ENCODE results near the gene IKZF3.
"Not testable (repeated sequence)": the region's sequence is repeated elsewhere in the genome, so short reads cannot be mapped to it uniquely, and the experiment has no call there.

IKZF3 gene

DNA sequence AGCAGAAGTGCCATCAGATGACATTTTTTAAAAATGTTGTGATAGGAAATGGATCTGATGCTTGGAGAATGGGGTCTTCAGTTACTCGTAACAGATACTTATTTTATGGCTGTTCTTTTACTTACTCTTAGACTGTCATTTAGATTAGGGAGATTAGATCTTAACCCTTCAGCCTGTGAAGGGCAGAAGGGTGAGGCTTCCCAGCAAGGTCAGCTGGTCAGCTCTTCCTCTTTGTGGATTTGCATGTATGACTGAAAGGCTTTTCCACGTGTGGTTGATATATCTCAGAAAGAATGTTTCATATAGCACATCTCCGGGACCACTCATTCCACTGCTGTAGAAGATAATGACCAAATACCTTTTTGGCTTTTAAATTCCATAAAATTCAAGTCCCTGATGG is 98.9 kb downstream of the IKZF3 start:
- TF ChIP-seq, protein P1, sequence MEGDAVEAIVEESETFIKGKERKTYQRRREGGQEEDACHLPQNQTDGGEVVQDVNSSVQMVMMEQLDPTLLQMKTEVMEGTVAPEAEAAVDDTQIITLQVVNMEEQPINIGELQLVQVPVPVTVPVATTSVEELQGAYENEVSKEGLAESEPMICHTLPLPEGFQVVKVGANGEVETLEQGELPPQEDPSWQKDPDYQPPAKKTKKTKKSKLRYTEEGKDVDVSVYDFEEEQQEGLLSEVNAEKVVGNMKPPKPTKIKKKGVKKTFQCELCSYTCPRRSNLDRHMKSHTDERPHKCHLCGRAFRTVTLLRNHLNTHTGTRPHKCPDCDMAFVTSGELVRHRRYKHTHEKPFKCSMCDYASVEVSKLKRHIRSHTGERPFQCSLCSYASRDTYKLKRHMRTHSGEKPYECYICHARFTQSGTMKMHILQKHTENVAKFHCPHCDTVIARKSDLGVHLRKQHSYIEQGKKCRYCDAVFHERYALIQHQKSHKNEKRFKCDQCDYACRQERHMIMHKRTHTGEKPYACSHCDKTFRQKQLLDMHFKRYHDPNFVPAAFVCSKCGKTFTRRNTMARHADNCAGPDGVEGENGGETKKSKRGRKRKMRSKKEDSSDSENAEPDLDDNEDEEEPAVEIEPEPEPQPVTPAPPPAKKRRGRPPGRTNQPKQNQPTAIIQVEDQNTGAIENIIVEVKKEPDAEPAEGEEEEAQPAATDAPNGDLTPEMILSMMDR (IDR thresholded peaks at IDR 0.05; ENCODE audit: low read depth, low read length): no peak

DNA sequence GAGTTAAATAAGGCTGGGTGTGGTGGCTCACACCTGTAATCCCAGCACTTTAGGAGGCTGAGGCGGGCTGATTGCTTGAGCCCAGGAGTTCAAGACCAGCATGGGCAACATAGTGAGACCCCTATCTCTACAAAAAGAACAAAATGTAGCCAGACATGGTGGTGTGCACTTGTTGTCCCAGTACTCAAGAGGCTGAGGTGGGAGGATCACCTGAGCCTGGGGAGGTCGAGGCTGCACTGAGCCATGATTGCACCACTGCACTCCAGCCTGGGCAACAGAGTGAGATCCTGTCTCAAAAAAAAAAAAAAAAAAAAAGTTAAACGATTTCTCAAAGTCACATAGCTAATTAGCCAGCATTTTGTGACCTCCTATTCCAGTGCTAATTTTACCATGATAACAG is 99.9 kb downstream of the IKZF3 start:
- peaks cover 13% of the 10 kb centered on the region for H3K9me3 ChIP-seq
- DNase-seq; H3K4me3 ChIP-seq (ENCODE audit: low read depth, low read length); H3K4me1 ChIP-seq; H3K36me3 ChIP-seq: not testable (repeated sequence)
- peaks cover 90% of the 10 kb centered on the region for H3K27me3 ChIP-seq

More for the DNA sequence above, 98.9 kb downstream of the IKZF3 start:
- H3K27me3 ChIP-seq: peaks cover 91% of the 10 kb centered on the region
- no peaks in the 10 kb centered on the region for H3K4me1 ChIP-seq
- no peak for DNase-seq
- H3K9me3 ChIP-seq: peaks cover 13% of the 10 kb centered on the region
- no peaks in the 10 kb centered on the region for H3K36me3 ChIP-seq
- no peak overlapping the region for H3K4me3 ChIP-seq (ENCODE audit: low read depth, low read length)

DNA sequence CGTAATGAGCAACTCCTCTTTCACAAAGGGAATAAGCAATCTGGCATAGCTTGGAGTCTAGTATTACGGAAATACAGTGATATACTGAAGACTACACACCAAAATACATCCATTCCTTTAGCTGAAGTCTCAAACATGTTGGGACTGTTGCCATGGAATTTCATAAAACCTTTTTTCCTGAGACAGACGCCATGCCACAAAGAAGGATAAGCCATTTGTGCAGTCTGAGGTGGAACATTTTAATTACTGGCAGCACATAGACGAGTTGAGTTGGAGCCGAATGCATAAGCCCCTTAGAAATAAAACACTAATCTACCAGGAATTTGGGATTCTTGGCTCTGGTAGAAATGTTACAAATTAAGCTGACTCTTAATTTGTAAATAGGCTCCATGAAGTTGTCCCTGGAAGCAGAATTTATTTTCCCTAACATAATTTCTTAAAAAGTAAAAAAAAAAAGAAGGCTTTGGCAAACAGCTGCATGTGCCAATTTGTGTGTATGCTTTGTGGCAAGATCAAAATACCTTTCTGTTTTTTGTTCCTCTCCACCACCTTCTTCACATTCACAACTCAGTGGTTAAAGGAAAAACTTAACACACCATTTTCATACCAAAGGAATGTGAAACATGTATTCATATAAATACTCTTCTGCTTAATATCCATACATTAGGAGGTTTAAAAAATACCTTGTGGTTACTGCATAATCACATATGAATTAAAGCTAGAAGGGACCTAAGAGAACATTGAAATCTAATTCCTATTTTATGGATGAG is 100.9 kb downstream of the IKZF3 start:
- H3K36me3 ChIP-seq: no peaks in the 10 kb centered on the region
- no peaks in the 10 kb centered on the region for H3K4me1 ChIP-seq
- DNase-seq: no peak
- peaks cover 13% of the 10 kb centered on the region for H3K9me3 ChIP-seq
- TF ChIP-seq, protein P1 (IDR thresholded peaks at IDR 0.05; ENCODE audit: low read depth, low read length): no peak
- no peak overlapping the region for H3K4me3 ChIP-seq (ENCODE audit: low read depth, low read length)
- H3K27me3 ChIP-seq: peaks cover 90% of the 10 kb centered on the region

DNA sequence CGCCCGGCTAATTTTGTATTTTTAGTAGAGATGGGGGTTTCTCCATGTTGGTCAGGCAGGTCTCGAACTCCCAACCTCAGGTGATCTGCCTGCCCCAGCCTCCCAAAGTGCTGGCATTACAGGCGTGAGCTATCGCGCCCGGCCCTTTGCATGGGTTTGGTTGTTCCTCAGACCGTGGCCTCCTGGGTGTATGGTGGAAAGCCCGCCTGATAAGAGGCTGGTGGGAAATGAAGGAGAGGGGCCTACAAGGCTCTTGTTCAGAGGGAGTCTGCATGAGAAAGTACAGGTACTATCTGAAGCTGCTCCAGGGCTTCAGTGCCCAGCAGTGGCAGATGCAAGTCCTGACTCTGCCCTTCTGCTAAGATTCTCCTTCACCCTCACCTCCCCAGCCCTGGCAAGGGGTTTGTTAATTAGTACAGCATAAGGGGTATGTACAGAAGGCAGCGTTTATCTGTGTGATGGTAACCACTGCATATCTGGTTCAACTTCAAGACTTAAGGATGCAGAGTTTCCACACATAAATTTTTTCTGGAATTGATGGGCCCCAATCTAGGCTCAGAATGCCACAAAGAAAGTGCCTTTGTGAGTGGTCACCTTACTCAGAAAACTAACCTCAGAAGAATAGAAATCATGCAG is 102.1 kb downstream of the IKZF3 start:
- Histone ChIP-seq H3K4me3 (ENCODE audit: low read depth, low read length) (no peak overlapping the region), H3K9me3 (peaks cover 13% of the 10 kb centered on the region), H3K4me1 (no peaks in the 10 kb centered on the region), H3K27me3 (peaks cover 92% of the 10 kb centered on the region), H3K36me3 (no peaks in the 10 kb centered on the region)
- TF ChIP-seq, protein P1 (IDR thresholded peaks at IDR 0.05; ENCODE audit: low read depth, low read length): no peak
- DNase-seq: no peak

DNA sequence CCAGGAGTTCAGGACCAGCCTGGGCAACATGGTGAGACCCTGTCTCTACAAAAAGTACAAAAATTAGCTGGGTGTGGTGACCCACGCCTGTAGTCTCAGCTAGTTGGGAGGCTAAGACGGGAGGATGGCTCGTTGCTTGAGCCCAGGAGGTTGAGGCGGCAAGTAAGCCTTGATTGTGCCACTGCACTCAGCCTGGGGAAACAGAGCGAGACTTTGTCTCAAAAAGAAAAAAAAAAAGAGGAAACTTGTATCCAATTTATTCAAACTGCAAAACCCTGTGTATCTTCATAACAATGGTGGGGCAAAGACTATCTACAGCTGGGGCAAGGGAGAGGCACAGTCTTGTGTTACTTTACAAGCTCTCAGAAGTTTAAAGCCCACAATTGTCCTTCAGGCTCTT is 104.9 kb downstream of the IKZF3 start:
- H3K9me3 ChIP-seq: no peaks in the 10 kb centered on the region
- H3K4me3 ChIP-seq (ENCODE audit: low read depth, low read length): no peak overlapping the region
- no peaks in the 10 kb centered on the region for H3K4me1 ChIP-seq
- DNase-seq: no peak
- H3K27me3 ChIP-seq: peaks cover 84% of the 10 kb centered on the region
- TF ChIP-seq, protein P1 (IDR thresholded peaks at IDR 0.05; ENCODE audit: low read depth, low read length): no peak
- no peaks in the 10 kb centered on the region for H3K36me3 ChIP-seq

DNA sequence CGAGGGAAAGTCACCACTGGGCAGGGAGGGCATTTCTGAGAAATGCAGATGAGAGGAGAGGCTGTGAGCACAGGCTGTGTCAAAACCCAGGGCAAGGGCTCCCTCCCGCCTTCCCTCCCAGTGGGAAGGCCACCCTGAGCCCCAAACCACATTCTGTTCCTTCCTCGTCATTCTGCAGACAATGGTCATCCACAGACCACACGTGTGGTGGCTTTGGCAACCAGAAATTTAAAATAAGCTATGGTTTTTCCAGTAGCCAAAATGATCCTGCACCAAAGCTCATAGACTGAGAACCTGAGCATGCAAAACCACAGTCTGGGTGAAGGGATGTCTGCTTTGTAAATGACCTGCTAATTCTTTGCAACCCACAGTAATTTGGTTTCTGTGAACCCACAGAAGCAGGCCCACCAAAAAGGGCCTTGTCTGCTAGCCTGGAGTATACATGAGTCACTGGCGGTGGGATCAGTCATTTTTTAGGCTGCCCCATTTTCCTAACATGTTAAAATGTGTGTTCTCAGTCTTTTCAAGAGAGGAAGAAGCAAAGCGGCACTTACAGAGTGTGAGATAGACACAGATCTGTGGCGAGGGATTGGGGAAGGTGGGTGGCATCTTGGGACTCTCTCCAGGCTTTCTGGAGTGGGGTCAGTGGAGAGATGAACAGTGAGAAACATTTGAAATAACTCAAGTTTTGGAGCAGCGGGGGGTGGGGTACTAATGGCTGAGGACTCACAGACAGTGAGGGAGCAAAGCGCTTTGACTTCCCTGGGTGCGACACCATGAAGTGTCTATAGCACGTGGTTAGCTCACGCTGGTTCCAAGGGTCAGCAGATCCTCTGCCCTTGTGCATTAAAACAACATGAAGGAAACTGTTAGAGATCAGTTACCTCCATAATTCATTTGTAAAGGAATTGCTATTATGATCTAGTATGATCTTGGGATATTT is 105.9 kb downstream of the IKZF3 start:
- no peak overlapping the region for H3K4me3 ChIP-seq (ENCODE audit: low read depth, low read length)
- no peak for DNase-seq
- TF ChIP-seq, protein P1 (IDR thresholded peaks at IDR 0.05; ENCODE audit: low read depth, low read length): no peak
- H3K9me3 ChIP-seq: no peaks in the 10 kb centered on the region
- H3K27me3 ChIP-seq: peaks cover 75% of the 10 kb centered on the region
- no peaks in the 10 kb centered on the region for H3K4me1 ChIP-seq
- no peaks in the 10 kb centered on the region for H3K36me3 ChIP-seq

Data from BE2C (cell line).